Psoas muscle (tissue), 8 donors: ENCODE data around the gene U2AF2. TPM values are rescaled to one million over a fixed set of nuclear protein-coding genes. Genes with fewer than 3 reads are reported as not detected.
"Not testable (repeated sequence)": the region's sequence is repeated elsewhere in the genome, so short reads cannot be mapped to it uniquely, and the experiment has no call there.

Experiments
- ATAC-seq, 4 donors: fragments of 200-7000 bp; cut with Tn5 transposase; one replicate each; pipeline ENCODE4 v1.9.1; 2020; ENCODE audit warnings: moderate library complexity in 3 of 4, mild to moderate bottlenecking in 2 of 4
- DNase-seq, 2 donors: peaks; one replicate each; pipeline ENCODE4 v3.0.0-alpha.2; 2020
- H3K27ac ChIP-seq: fragments of 200-600 bp; one replicate; pipeline ENCODE4 v1.8.0; 2022
- H3K27me3 ChIP-seq, 3 donors: fragments of 200-600 bp in 1 of 3; one replicate each; pipeline versions ENCODE4 v1.6.1 to v1.8.0; 2013 to 2022; ENCODE audit warnings: low read length in 2 of 3, mild to moderate bottlenecking in 2 of 3, moderate library complexity in 1 of 3; ENCODE audit not compliant: insufficient read depth in 3 of 3
- H3K36me3 ChIP-seq, 2 donors: fragments of 200-600 bp in 1 of 2; one replicate each; pipeline versions ENCODE4 v1.6.1 to v1.8.0; 2013 to 2022; ENCODE audit warnings: low read depth in 1 of 2, mild to moderate bottlenecking in 1 of 2, moderate library complexity in 1 of 2; ENCODE audit not compliant: insufficient read depth in 1 of 2
- H3K4me1 ChIP-seq: fragments of 200-600 bp; one replicate; pipeline ENCODE4 v1.8.0; 2022
- H3K4me3 ChIP-seq: fragments of 200-600 bp; one replicate; pipeline ENCODE4 v1.8.0; 2022; ENCODE audit warnings: mild to moderate bottlenecking
- H3K9me3 ChIP-seq: fragments of 200-600 bp; one replicate; pipeline ENCODE4 v1.8.0; 2022
- WGBS, 3 donors: extraction: QIAGEN DNeasy Blood & Tissue Kit; methylation state at CpG; one replicate each; pipeline versions ENCODE4 v1.1.6 to v1.1.7; 2013; 5-methylcytosine and 5-hydroxymethylcytosine counted together
- intact Hi-C, 2 donors: fragments of 100-400 bp; cut with DNase I; formaldehyde crosslinking; loops; one replicate each; pipeline versions ENCODE4 v1.11.0 to v1.14.2; 2022
- polyA plus RNA-seq, 3 donors: library from polyadenylated mRNA; stranded (reverse); fragments of 200-250 nt; gene quantifications; one replicate each; pipeline ENCODE4 v1.2.3, GENCODE V29; 2013
- total RNA-seq, 4 donors: library from RNA; stranded (reverse); fragmentation: NEBNext Ultra II Directional in 2 of 4; extraction: Animal tissue kit (Norgen Biotek cat#: 25700) in 2 of 4; gene quantifications; one replicate each; pipeline versions ENCODE4 v1.2.1 to v1.2.4, GENCODE V29; 2021 to 2023
- TF ChIP-seq, protein P1 (sequence below): fragments of 200-600 bp; IDR thresholded peaks from one replicate; pipeline ENCODE4 v1.8.0; 2022; ENCODE audit warnings: antibody characterized with exemption
- donor health status: healthy with polysubstance abuse.
- donor health status: DM: no; HTN: no; CAD: no; lungs with moderate emphysema.
- donor health status: Bipolar disorder and iron deficiency.
- donor health status: healthy.
- donor health status: DM: yes; HTN: yes; CAD: no.
- donor health status: DM: no; HTN: no; CAD: no.
- donor health status: DM: no; HTN: no; CAD: no.
- donor health status: DM: yes; HTN: yes; CAD: no.

The U2AF2 gene
- total and polyA plus RNA-seq, 7 donors: 54.1 to 116 (median 72.6) TPM

DNA sequence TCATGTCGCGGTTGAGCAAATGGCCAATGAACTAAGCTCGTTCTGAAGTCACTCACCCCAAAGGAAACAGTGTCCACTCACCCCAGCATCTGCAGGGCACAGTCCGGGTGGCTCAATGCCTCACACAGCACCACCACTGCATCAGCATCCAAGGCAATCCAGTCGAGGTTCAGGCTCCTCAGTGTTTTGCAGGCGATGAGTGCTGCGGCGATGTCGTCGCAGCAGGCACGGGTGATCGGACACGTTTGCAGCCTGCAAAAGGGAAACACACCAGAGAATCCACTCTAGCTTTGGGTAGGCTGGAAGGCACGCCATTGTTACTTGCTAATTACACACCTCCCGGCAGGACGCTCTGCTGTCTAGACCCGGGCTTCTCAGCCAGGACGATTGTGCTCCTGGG is 56.9 kb downstream of the U2AF2 start:
- WGBS, 3 donors: 69 to 73% (median 70%) methylated on average over 18 of the region's 18 CpGs
- Histone ChIP-seq H3K4me1 (no peaks in the 10 kb centered on the region), H3K4me3 (no peak overlapping the region), H3K27ac (no peak overlapping the region), H3K9me3 (no peaks in the 10 kb centered on the region), H3K27me3 (peaks cover 0 to 17% (median 0%) of the 10 kb centered on the region in 3 donors), H3K36me3 (no peaks in the 10 kb centered on the region)
- no peak for ATAC-seq
- DNase-seq: no peak
- TF ChIP-seq, protein P1, sequence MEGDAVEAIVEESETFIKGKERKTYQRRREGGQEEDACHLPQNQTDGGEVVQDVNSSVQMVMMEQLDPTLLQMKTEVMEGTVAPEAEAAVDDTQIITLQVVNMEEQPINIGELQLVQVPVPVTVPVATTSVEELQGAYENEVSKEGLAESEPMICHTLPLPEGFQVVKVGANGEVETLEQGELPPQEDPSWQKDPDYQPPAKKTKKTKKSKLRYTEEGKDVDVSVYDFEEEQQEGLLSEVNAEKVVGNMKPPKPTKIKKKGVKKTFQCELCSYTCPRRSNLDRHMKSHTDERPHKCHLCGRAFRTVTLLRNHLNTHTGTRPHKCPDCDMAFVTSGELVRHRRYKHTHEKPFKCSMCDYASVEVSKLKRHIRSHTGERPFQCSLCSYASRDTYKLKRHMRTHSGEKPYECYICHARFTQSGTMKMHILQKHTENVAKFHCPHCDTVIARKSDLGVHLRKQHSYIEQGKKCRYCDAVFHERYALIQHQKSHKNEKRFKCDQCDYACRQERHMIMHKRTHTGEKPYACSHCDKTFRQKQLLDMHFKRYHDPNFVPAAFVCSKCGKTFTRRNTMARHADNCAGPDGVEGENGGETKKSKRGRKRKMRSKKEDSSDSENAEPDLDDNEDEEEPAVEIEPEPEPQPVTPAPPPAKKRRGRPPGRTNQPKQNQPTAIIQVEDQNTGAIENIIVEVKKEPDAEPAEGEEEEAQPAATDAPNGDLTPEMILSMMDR: no peak
- intact Hi-C loops: no loop called here

- Histone ChIP-seq H3K27ac (no peak overlapping the region), H3K4me1 (no peaks in the 10 kb centered on the region), H3K9me3 (no peaks in the 10 kb centered on the region), H3K27me3 (peaks cover 0 to 28% (median 0%) of the 10 kb centered on the region in 3 donors), H3K4me3 (no peak overlapping the region), H3K36me3 (no peaks in the 10 kb centered on the region)
- TF ChIP-seq, protein P1: no peak
- WGBS, 3 donors: 40 to 89% (median 83%) methylated on average over 2 of the region's 3 CpGs
- DNase-seq (no peak), ATAC-seq (no peak)
- intact Hi-C loops: no loop called here
Measured at GRCh38 chr19:55712804-55713631, 58.2 kb downstream of the U2AF2 start.

GRCh38 chr19:55716531-55716930 is 61.7 kb downstream of the U2AF2 start:
- Histone ChIP-seq H3K27ac (no peak overlapping the region), H3K36me3 (no peaks in the 10 kb centered on the region), H3K4me3 (no peak overlapping the region), H3K27me3 (peaks cover 0 to 40% (median 3%) of the 10 kb centered on the region in 3 donors), H3K4me1 (no peaks in the 10 kb centered on the region), H3K9me3 (no peaks in the 10 kb centered on the region)
- 77 to 87% (median 78%) methylated on average over 15 of the region's 15 CpGs for WGBS, 3 donors
- intact Hi-C loops: no loop called here
- ATAC-seq (no peak), DNase-seq (no peak)
- TF ChIP-seq, protein P1: no peak

GRCh38 chr19:55717251-55717650 is 62.4 kb downstream of the U2AF2 start:
- ATAC-seq: no peak
- no peak overlapping the region for H3K4me3 ChIP-seq
- WGBS, 3 donors: 63 to 73% (median 65%) methylated on average over 11 of the region's 11 CpGs
- peaks cover 0 to 39% (median 3%) of the 10 kb centered on the region in 3 donors for H3K27me3 ChIP-seq
- H3K4me1 ChIP-seq: no peaks in the 10 kb centered on the region
- intact Hi-C loops: no loop called here
- no peaks in the 10 kb centered on the region for H3K36me3 ChIP-seq
- H3K27ac ChIP-seq: no peak overlapping the region
- TF ChIP-seq, protein P1: no peak
- no peaks in the 10 kb centered on the region for H3K9me3 ChIP-seq
- DNase-seq: no peak

DNA sequence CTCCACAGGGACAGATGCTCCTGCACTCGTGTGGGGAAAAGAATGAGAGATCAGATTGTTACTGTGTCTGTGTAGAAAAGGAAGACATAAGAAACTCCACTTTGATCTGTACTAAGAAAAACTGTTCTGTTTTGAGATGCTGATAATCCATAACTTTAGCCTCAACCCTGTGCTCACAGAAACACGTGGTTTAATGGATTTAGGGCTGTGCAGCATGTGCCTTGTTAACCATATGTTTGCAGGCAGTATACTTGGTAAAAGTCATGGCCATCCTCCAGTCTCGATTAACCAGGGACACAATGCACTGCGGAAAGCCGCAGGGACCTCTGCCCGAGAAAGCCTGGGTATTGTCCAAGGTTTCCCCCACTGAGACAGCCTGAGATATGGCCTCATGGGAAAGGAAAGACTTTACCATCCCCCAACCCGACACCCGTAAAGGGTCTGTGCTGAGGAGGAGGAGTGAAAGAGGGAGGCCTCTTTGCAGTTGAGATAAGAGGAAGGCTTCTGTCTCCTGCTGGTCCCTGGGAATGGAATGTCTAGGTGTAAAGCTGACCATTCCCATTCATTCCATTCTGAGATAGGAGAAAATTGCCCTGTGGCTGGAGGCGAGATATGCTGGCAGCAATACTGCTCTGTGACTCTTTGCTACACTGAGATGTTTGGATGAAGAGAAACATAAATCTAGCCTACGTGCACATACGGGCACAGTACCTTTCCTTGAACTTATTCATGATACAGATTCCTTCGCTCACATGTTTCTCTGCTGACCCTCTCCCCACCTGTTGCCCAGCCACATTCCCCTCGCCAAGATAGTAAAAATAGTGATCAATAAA is 63.3 kb downstream of the U2AF2 start:
- H3K27me3 ChIP-seq: peaks cover 0 to 43% (median 3%) of the 10 kb centered on the region in 3 donors
- H3K27ac ChIP-seq, intact Hi-C loops, H3K4me3 ChIP-seq, DNase-seq, H3K36me3 ChIP-seq, ATAC-seq, H3K4me1 ChIP-seq, H3K9me3 ChIP-seq: not testable (repeated sequence)
- 40 to 59% (median 48%) methylated on average over 13 of the region's 13 CpGs for WGBS, 3 donors
